Right lobe of liver (tissue), 4 donors: ENCODE data around the gene ETHE1.

Experiments used
- POLR2A ChIP-seq: fragments of 450-650 bp; IDR thresholded peaks from one replicate; pipeline ENCODE4 v1.6.1; 2017; ENCODE audit warnings: antibody characterized with exemption, mild to moderate bottlenecking
- TF ChIP-seq, protein P1 (sequence below), 4 donors: fragments of 200-600 bp in 3 of 4; fragments of 450-650 bp in 1 of 4; IDR thresholded peaks; one replicate each; pipeline versions ENCODE4 v1.5.1 to v1.8.0; 2016 to 2022; ENCODE audit warnings: antibody characterized with exemption in 4 of 4, mild to moderate bottlenecking in 2 of 4
- donor health status: DM: no; HTN: no; CAD: no.
- donor health status: DM: no; HTN: no; CAD: no.
- donor health status: DM: no; HTN: yes; CAD: no.

DNA sequence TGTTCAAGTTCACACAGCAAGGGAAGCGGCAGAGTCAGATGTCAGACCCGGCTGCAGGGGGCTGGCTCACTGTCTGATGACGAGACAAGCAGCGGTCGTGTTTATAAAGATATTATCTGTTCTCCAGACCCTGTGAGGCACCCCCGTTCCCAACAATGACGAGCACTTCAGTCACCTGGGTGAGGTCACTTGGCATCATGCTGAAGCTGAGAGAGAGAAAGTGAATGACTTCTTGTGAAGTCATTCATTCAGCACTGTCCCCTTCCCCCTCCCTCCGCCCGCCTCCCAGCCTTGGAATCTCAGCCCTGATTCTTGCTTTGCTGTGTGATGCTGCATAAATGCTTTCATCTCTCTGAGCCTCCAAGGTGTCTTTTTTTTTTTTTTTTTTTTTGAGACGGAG, 56.7 kb downstream of the ETHE1 start:
- TF ChIP-seq, protein P1, sequence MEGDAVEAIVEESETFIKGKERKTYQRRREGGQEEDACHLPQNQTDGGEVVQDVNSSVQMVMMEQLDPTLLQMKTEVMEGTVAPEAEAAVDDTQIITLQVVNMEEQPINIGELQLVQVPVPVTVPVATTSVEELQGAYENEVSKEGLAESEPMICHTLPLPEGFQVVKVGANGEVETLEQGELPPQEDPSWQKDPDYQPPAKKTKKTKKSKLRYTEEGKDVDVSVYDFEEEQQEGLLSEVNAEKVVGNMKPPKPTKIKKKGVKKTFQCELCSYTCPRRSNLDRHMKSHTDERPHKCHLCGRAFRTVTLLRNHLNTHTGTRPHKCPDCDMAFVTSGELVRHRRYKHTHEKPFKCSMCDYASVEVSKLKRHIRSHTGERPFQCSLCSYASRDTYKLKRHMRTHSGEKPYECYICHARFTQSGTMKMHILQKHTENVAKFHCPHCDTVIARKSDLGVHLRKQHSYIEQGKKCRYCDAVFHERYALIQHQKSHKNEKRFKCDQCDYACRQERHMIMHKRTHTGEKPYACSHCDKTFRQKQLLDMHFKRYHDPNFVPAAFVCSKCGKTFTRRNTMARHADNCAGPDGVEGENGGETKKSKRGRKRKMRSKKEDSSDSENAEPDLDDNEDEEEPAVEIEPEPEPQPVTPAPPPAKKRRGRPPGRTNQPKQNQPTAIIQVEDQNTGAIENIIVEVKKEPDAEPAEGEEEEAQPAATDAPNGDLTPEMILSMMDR (IDR thresholded peaks at IDR 0.05), result no peak
- TF ChIP-seq POLR2A, result no peak
